ENCODE measurements around the gene USP40. TPM values are rescaled to one million over a fixed set of nuclear protein-coding genes. Genes with fewer than 3 reads are reported as not detected.

Gene USP40
- total RNA-seq, 3 donors from 2014 or later, result 30.6 to 32.7 (median 31.2) TPM

GRCh38 chr2:233461481-233461891 lies 105.1 kb downstream of the USP40 start:
- ATAC-seq, result no peak
- TF ChIP-seq CTCF (IDR thresholded peaks at IDR 0.05), result no peak
- Histone ChIP-seq H3K36me3 (ENCODE audit: low read depth) (peaks cover 10% of the 10 kb centered on the region), H3K9me3 (no peaks in the 10 kb centered on the region), H3K4me3 (no peak overlapping the region), H3K4me1 (ENCODE audit: low read depth) (no peaks in the 10 kb centered on the region)
- intact Hi-C loops (cut with DNase I, micrococcal nuclease), result no loop called here
- no peak for DNase-seq

GRCh38 chr2:233460726-233461441 lies 105.7 kb downstream of the USP40 start:
- Histone ChIP-seq H3K36me3 (ENCODE audit: low read depth) (peaks cover 10% of the 10 kb centered on the region), H3K4me3 (no peak overlapping the region), H3K9me3 (no peaks in the 10 kb centered on the region), H3K4me1 (ENCODE audit: low read depth) (no peaks in the 10 kb centered on the region)
- no peak for TF ChIP-seq CTCF (IDR thresholded peaks at IDR 0.05)
- intact Hi-C loops (cut with DNase I, micrococcal nuclease), result no loop called here
- ATAC-seq (peak; percentile 81), DNase-seq (peak in 2 of 3 donors; percentile 51 to 58)

GRCh38 chr2:233459426-233459825 lies 107.2 kb downstream of the USP40 start:
- intact Hi-C loops (cut with DNase I, micrococcal nuclease), result no loop called here
- ATAC-seq (no peak), DNase-seq (peak in 1 of 3 donors; percentile 36)
- Histone ChIP-seq H3K4me3 (no peak overlapping the region), H3K9me3 (no peaks in the 10 kb centered on the region), H3K4me1 (ENCODE audit: low read depth) (no peaks in the 10 kb centered on the region), H3K36me3 (ENCODE audit: low read depth) (peaks cover 8% of the 10 kb centered on the region)
- no peak for TF ChIP-seq CTCF (IDR thresholded peaks at IDR 0.05)

- TF ChIP-seq CTCF (IDR thresholded peaks at IDR 0.05), result no peak
- Histone ChIP-seq H3K4me3 (no peak overlapping the region), H3K4me1 (ENCODE audit: low read depth) (no peaks in the 10 kb centered on the region), H3K9me3 (no peaks in the 10 kb centered on the region), H3K36me3 (ENCODE audit: low read depth) (peaks cover 5% of the 10 kb centered on the region)
- ATAC-seq (no peak), DNase-seq (peak in 1 of 3 donors; percentile 28)
- intact Hi-C loops (cut with DNase I, micrococcal nuclease), result no loop called here
Measured at GRCh38 chr2:233458826-233459225, 107.8 kb downstream of the USP40 start.

GRCh38 chr2:233458031-233458610 lies 108.5 kb downstream of the USP40 start:
- no peaks in the 10 kb centered on the region for H3K4me1 ChIP-seq (ENCODE audit: low read depth)
- peaks cover 5% of the 10 kb centered on the region for H3K36me3 ChIP-seq (ENCODE audit: low read depth)
- ATAC-seq (no peak), DNase-seq (peak in 1 of 3 donors; percentile 33)
- H3K9me3 ChIP-seq, result no peaks in the 10 kb centered on the region
- TF ChIP-seq CTCF (IDR thresholded peaks at IDR 0.05), result no peak
- intact Hi-C loops (cut with DNase I, micrococcal nuclease), result no loop called here
- no peak overlapping the region for H3K4me3 ChIP-seq

Data from mucosa of descending colon (tissue), 3 donors.